ENCODE measurements around the gene NTHL1. TPM values are rescaled to one million over a fixed set of nuclear protein-coding genes. Genes with fewer than 3 reads are reported as not detected.

Gene NTHL1
- total and polyA plus RNA-seq, 2 of the 13 experiments (the other 11 are each of a cell fraction or from before 2014, with no cell fraction given), result 47.5 to 64.9 TPM

GRCh38 chr16:2045965-2046892 is 1.4 kb downstream of the NTHL1 start:
- H3K79me2 ChIP-seq (ENCODE audit: insufficient read depth, low read length), result peaks cover 19% of the 10 kb centered on the region
- peaks cover 36% of the 10 kb centered on the region for H3K4me1 ChIP-seq (ENCODE audit: insufficient read depth, low read length)
- H3K27ac ChIP-seq (ENCODE audit: extremely low read length, insufficient read depth, low read length), result no peak overlapping the region
- FAIRE-seq, result no peak
- ChIA-PET POLR2A (interaction anchor here (1.0 to 3.3 kb wide), 9 partner anchors 10 to 109 kb away, joined by 3 to 67 read pairs (median 7); partner anchors contain the start of genes RPS2 and TRAF7), CTCF (ENCODE audit: low intra/inter-chr PET ratio, low total read pairs) (no interaction called here)
- DNase-seq (ENCODE audit: low spot score), result no peak
- peak overlapping the region; percentile 99 for H3K4me2 ChIP-seq (ENCODE audit: low read depth, low read length)
- H3K9ac ChIP-seq (ENCODE audit: insufficient read depth, low read depth, low read length), result no peak overlapping the region
- H3K9me3 ChIP-seq (ENCODE audit: low read length), result no peaks in the 10 kb centered on the region
- ATAC-seq, result no peak
- peak overlapping the region; percentile 69 to 95 (median 90); a peak in 5 of 6 replicates for H3K4me3 ChIP-seq (replicated peaks in 1 of 3; ENCODE audit: insufficient read depth in 1 of 3, low read depth in 2 of 3, low read length in 3 of 3)
- H2AFZ ChIP-seq (ENCODE audit: low read length), result no peak overlapping the region
- in situ Hi-C loops (cut with HindIII; ENCODE audit: extremely low pct_ligation_motif_present, low pct_unique_long_range_greater_than_20kb) (no loop called here), intact Hi-C loops (cut with micrococcal nuclease; ENCODE audit: unreplicated experiment) (no loop called here)
- H3K27me3 ChIP-seq (ENCODE audit: control insufficient read depth in 1 of 2, insufficient read depth in 2 of 2, low read length in 2 of 2), result peaks cover 0 to 2% of the 10 kb centered on the region in 2 experiments; a peak in 1 of 5 replicates
- BruUV-seq (replicated peaks), result no TSS peak
- WGBS (ENCODE audit: low lambda C conversion rate), result 79% methylated on average over 16 of the region's 21 CpGs
- H3K36me3 ChIP-seq (replicated peaks in 1 of 2; ENCODE audit: control insufficient read depth in 1 of 2, insufficient read depth in 2 of 2, low read length in 2 of 2), result peaks cover 1 to 4% of the 10 kb centered on the region in 2 experiments; a peak in 3 of 5 replicates
- no peaks in the 10 kb centered on the region for H4K20me1 ChIP-seq (ENCODE audit: insufficient read depth, low read length)
- TF ChIP-seq ZNF446 (CRISPR knock-in tag; IDR thresholded peaks at IDR 0.05) (no peak), HNRNPL (IDR thresholded peaks at IDR 0.05; ENCODE audit: low read depth, low read length) (peak; percentile 57; the same call in 1 of the 2 replicates)

DNA sequence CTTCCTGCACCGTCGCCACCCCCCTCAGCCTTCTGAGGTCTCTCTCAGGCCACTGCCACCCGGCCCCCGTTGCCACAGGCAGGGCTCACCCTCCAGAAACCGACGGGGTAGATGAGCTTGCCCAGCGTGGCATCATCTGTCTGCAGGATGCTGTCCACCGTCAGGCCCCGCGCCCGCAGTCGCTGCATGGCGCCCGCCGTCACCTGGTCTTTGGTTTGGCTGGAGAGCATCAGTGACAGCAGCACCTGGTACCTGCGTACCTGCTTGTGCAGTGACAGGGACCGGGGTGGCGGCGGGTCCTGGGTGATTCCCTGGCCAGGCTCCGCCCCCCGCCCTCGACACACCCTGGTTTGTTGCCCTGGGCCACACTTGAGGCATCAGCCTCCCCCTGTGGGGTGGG is 3.1 kb downstream of the NTHL1 start:
- CTCF ChIA-PET (ENCODE audit: low intra/inter-chr PET ratio, low total read pairs), result no interaction called here
- Histone ChIP-seq H3K4me3 (replicated peaks in 1 of 3; ENCODE audit: insufficient read depth in 1 of 3, low read depth in 2 of 3, low read length in 3 of 3) (no peak overlapping the region), H3K4me1 (ENCODE audit: insufficient read depth, low read length) (peaks cover 52% of the 10 kb centered on the region), H2AFZ (ENCODE audit: low read length) (no peak overlapping the region), H3K4me2 (ENCODE audit: low read depth, low read length) (no peak overlapping the region), H3K9me3 (ENCODE audit: low read length) (no peaks in the 10 kb centered on the region), H3K79me2 (ENCODE audit: insufficient read depth, low read length) (peaks cover 19% of the 10 kb centered on the region), H3K9ac (ENCODE audit: insufficient read depth, low read depth, low read length) (no peak overlapping the region), H3K27me3 (ENCODE audit: control insufficient read depth in 1 of 2, insufficient read depth in 2 of 2, low read length in 2 of 2) (peaks cover 0 to 2% of the 10 kb centered on the region in 2 experiments; a peak in 1 of 5 replicates), H3K27ac (ENCODE audit: extremely low read length, insufficient read depth, low read length) (no peak overlapping the region), H4K20me1 (ENCODE audit: insufficient read depth, low read length) (no peaks in the 10 kb centered on the region), H3K36me3 (replicated peaks in 1 of 2; ENCODE audit: control insufficient read depth in 1 of 2, insufficient read depth in 2 of 2, low read length in 2 of 2) (peaks cover 0 to 1% of the 10 kb centered on the region in 2 experiments; a peak in 3 of 5 replicates)
- FAIRE-seq, result no peak
- TF ChIP-seq HDAC6 (IDR thresholded peaks at IDR 0.05; ENCODE audit: low read depth, low read length), result no peak
- peak; percentile 8 for TF ChIP-seq AGO2 (optimal IDR thresholded peaks at IDR 0.05; ENCODE audit: low read depth, low read length)
- BruUV-seq (replicated peaks), result no TSS peak
- in situ Hi-C loops (cut with HindIII; ENCODE audit: extremely low pct_ligation_motif_present, low pct_unique_long_range_greater_than_20kb) (no loop called here), intact Hi-C loops (cut with micrococcal nuclease; ENCODE audit: unreplicated experiment) (no loop called here)
- WGBS (ENCODE audit: low lambda C conversion rate), result 100% methylated on average over 4 of the region's 22 CpGs
- POLR2A ChIA-PET, result interaction anchor here (1.4 kb wide), 1 partner anchor 9 kb away, joined by 4 read pairs; no protein-coding TSS in a partner anchor
- ATAC-seq, result no peak
- DNase-seq (ENCODE audit: low spot score), result no peak
